ENCODE measurements around the gene CCR4.
"Not testable (repeated sequence)": the region's sequence is repeated elsewhere in the genome, so short reads cannot be mapped to it uniquely, and the experiment has no call there.

The CCR4 gene

DNA sequence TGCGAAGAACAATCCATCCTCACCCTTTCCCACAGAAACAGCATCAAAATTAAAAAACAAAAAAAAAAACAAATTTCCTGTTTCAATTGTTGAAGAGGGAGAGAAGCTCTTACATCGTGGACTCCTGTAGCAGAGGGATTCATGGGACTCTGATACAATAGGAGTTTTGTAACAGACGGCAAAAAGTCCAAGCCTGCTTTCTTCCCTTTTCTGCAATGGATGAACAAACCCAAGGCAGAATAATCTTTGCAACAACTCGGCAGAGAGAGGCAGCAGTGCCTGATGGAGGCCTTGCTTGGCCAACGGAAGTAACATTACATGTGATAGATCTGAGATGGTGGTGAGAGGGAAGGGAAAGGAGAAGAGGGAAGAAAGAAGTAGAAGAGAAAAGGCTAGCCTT lies 26.9 kb downstream of the CCR4 start:
- Histone ChIP-seq H3K18ac (ENCODE audit: low read length) (no peak overlapping the region), H4K12ac (ENCODE audit: low read depth, low read length) (no peak overlapping the region), H3K14ac (ENCODE audit: low read length) (no peak overlapping the region), H3K23ac (ENCODE audit: low read length) (no peak overlapping the region), H2AFZ (ENCODE audit: insufficient read depth, low read length, poor library complexity) (no peak overlapping the region), H4K91ac (ENCODE audit: low read depth, low read length) (no peak overlapping the region), H3K79me1 (ENCODE audit: low read length) (no peaks in the 10 kb centered on the region), H3K4ac (ENCODE audit: low read depth, low read length) (no peak overlapping the region), H3K9me3 (ENCODE audit: insufficient read depth, low read depth, low read length) (no peaks in the 10 kb centered on the region), H3K79me2 (ENCODE audit: control insufficient read depth, insufficient read depth, low read length, poor library complexity) (no peaks in the 10 kb centered on the region), H3K4me3 (ENCODE audit: low read depth, low read length) (no peak overlapping the region), H2BK12ac (ENCODE audit: low read length) (no peak overlapping the region), H3K27me3 (ENCODE audit: insufficient read depth, low read length) (no peaks in the 10 kb centered on the region), H4K8ac (ENCODE audit: low read depth, low read length) (no peak overlapping the region), H3K4me1 (ENCODE audit: control insufficient read depth in 1 of 2, insufficient read depth in 2 of 2, low read length in 2 of 2) (no peaks in the 10 kb centered on the region), H3K9ac (ENCODE audit: low read length) (no peak overlapping the region), H2BK120ac (ENCODE audit: insufficient read depth, low read length, poor library complexity) (no peak overlapping the region), H3K4me2 (ENCODE audit: low read length) (no peak overlapping the region), H2BK5ac (ENCODE audit: low read depth, low read length, poor library complexity) (no peak overlapping the region), H3K27ac (ENCODE audit: low read depth, low read length) (no peak overlapping the region), H2AK5ac (ENCODE audit: low read length) (no peak overlapping the region), H3K36me3 (ENCODE audit: control insufficient read depth in 1 of 2, insufficient read depth in 2 of 2, low read length in 2 of 2) (no peaks in the 10 kb centered on the region)
- no peak for DNase-seq
- WGBS (ENCODE audit: extremely low coverage, insufficient coverage, insufficient read length): no CpG with 5 or more reads among the region's 5 CpGs

GRCh38 chr3:32983124-32983523 lies 31.7 kb downstream of the CCR4 start:
- H3K9ac ChIP-seq (ENCODE audit: low read length): no peak overlapping the region
- no peak overlapping the region for H2BK120ac ChIP-seq (ENCODE audit: insufficient read depth, low read length, poor library complexity)
- H3K27ac ChIP-seq (ENCODE audit: low read depth, low read length): no peak overlapping the region
- H3K23ac ChIP-seq (ENCODE audit: low read length): no peak overlapping the region
- no peak overlapping the region for H4K8ac ChIP-seq (ENCODE audit: low read depth, low read length)
- no peaks in the 10 kb centered on the region for H3K79me1 ChIP-seq (ENCODE audit: low read length)
- no peak for DNase-seq
- no peak overlapping the region for H3K14ac ChIP-seq (ENCODE audit: low read length)
- no peaks in the 10 kb centered on the region for H3K27me3 ChIP-seq (ENCODE audit: insufficient read depth, low read length)
- no peaks in the 10 kb centered on the region for H3K4me1 ChIP-seq (ENCODE audit: control insufficient read depth in 1 of 2, insufficient read depth in 2 of 2, low read length in 2 of 2)
- H3K36me3 ChIP-seq (ENCODE audit: control insufficient read depth in 1 of 2, insufficient read depth in 2 of 2, low read length in 2 of 2): no peaks in the 10 kb centered on the region
- no peak overlapping the region for H3K4me2 ChIP-seq (ENCODE audit: low read length)
- H4K91ac ChIP-seq (ENCODE audit: low read depth, low read length): no peak overlapping the region
- H4K12ac ChIP-seq (ENCODE audit: low read depth, low read length): no peak overlapping the region
- no peaks in the 10 kb centered on the region for H3K9me3 ChIP-seq (ENCODE audit: insufficient read depth, low read depth, low read length)
- H2BK5ac ChIP-seq (ENCODE audit: low read depth, low read length, poor library complexity): no peak overlapping the region
- no peak overlapping the region for H2AFZ ChIP-seq (ENCODE audit: insufficient read depth, low read length, poor library complexity)
- H3K79me2 ChIP-seq (ENCODE audit: control insufficient read depth, insufficient read depth, low read length, poor library complexity): no peaks in the 10 kb centered on the region
- no peak overlapping the region for H3K4ac ChIP-seq (ENCODE audit: low read depth, low read length)
- no peak overlapping the region for H2BK12ac ChIP-seq (ENCODE audit: low read length)
- H3K4me3 ChIP-seq (ENCODE audit: low read depth, low read length): no peak overlapping the region
- no peak overlapping the region for H3K18ac ChIP-seq (ENCODE audit: low read length)
- no peak overlapping the region for H2AK5ac ChIP-seq (ENCODE audit: low read length)

- not testable (repeated sequence) for H3K14ac ChIP-seq (ENCODE audit: low read length); H3K27me3 ChIP-seq (ENCODE audit: insufficient read depth, low read length); H3K4me3 ChIP-seq (ENCODE audit: low read depth, low read length); H3K4ac ChIP-seq (ENCODE audit: low read depth, low read length); H3K27ac ChIP-seq (ENCODE audit: low read depth, low read length); H4K8ac ChIP-seq (ENCODE audit: low read depth, low read length); H3K23ac ChIP-seq (ENCODE audit: low read length); H3K4me2 ChIP-seq (ENCODE audit: low read length); H3K79me1 ChIP-seq (ENCODE audit: low read length); H2AK5ac ChIP-seq (ENCODE audit: low read length); H4K12ac ChIP-seq (ENCODE audit: low read depth, low read length); H2BK5ac ChIP-seq (ENCODE audit: low read depth, low read length, poor library complexity); H2AFZ ChIP-seq (ENCODE audit: insufficient read depth, low read length, poor library complexity); H3K79me2 ChIP-seq (ENCODE audit: control insufficient read depth, insufficient read depth, low read length, poor library complexity); H3K9me3 ChIP-seq (ENCODE audit: insufficient read depth, low read depth, low read length); H4K91ac ChIP-seq (ENCODE audit: low read depth, low read length); H2BK12ac ChIP-seq (ENCODE audit: low read length); H2BK120ac ChIP-seq (ENCODE audit: insufficient read depth, low read length, poor library complexity); H3K18ac ChIP-seq (ENCODE audit: low read length); H3K36me3 ChIP-seq (ENCODE audit: control insufficient read depth in 1 of 2, insufficient read depth in 2 of 2, low read length in 2 of 2); DNase-seq; H3K4me1 ChIP-seq (ENCODE audit: control insufficient read depth in 1 of 2, insufficient read depth in 2 of 2, low read length in 2 of 2); H3K9ac ChIP-seq (ENCODE audit: low read length)
- WGBS (ENCODE audit: extremely low coverage, insufficient coverage, insufficient read length): no CpG with 5 or more reads among the region's 3 CpGs
Observed at GRCh38 chr3:32984918-32985317, 33.5 kb downstream of the CCR4 start.

- no peaks in the 10 kb centered on the region for H3K79me2 ChIP-seq (ENCODE audit: control insufficient read depth, insufficient read depth, low read length, poor library complexity)
- H3K9ac ChIP-seq (ENCODE audit: low read length): no peak overlapping the region
- WGBS (ENCODE audit: extremely low coverage, insufficient coverage, insufficient read length): no CpG with 5 or more reads among the region's 6 CpGs
- no peak overlapping the region for H4K8ac ChIP-seq (ENCODE audit: low read depth, low read length)
- H2BK120ac ChIP-seq (ENCODE audit: insufficient read depth, low read length, poor library complexity): no peak overlapping the region
- no peak overlapping the region for H3K4me2 ChIP-seq (ENCODE audit: low read length)
- H3K4me3 ChIP-seq (ENCODE audit: low read depth, low read length): no peak overlapping the region
- H3K18ac ChIP-seq (ENCODE audit: low read length): no peak overlapping the region
- H3K27ac ChIP-seq (ENCODE audit: low read depth, low read length): no peak overlapping the region
- DNase-seq: no peak
- no peak overlapping the region for H3K4ac ChIP-seq (ENCODE audit: low read depth, low read length)
- H4K91ac ChIP-seq (ENCODE audit: low read depth, low read length): no peak overlapping the region
- H2BK12ac ChIP-seq (ENCODE audit: low read length): no peak overlapping the region
- H3K9me3 ChIP-seq (ENCODE audit: insufficient read depth, low read depth, low read length): no peaks in the 10 kb centered on the region
- H3K36me3 ChIP-seq (ENCODE audit: control insufficient read depth in 1 of 2, insufficient read depth in 2 of 2, low read length in 2 of 2): no peaks in the 10 kb centered on the region
- H3K14ac ChIP-seq (ENCODE audit: low read length): no peak overlapping the region
- no peak overlapping the region for H3K23ac ChIP-seq (ENCODE audit: low read length)
- no peaks in the 10 kb centered on the region for H3K4me1 ChIP-seq (ENCODE audit: control insufficient read depth in 1 of 2, insufficient read depth in 2 of 2, low read length in 2 of 2)
- H4K12ac ChIP-seq (ENCODE audit: low read depth, low read length): no peak overlapping the region
- H2AFZ ChIP-seq (ENCODE audit: insufficient read depth, low read length, poor library complexity): no peak overlapping the region
- no peak overlapping the region for H2AK5ac ChIP-seq (ENCODE audit: low read length)
- no peaks in the 10 kb centered on the region for H3K27me3 ChIP-seq (ENCODE audit: insufficient read depth, low read length)
- no peaks in the 10 kb centered on the region for H3K79me1 ChIP-seq (ENCODE audit: low read length)
- no peak overlapping the region for H2BK5ac ChIP-seq (ENCODE audit: low read depth, low read length, poor library complexity)
Observed at GRCh38 chr3:32989171-32989570, 37.7 kb downstream of the CCR4 start.

- Histone ChIP-seq H3K23ac (ENCODE audit: low read length) (no peak overlapping the region), H3K4me3 (ENCODE audit: low read depth, low read length) (no peak overlapping the region), H3K79me2 (ENCODE audit: control insufficient read depth, insufficient read depth, low read length, poor library complexity) (no peaks in the 10 kb centered on the region), H2BK5ac (ENCODE audit: low read depth, low read length, poor library complexity) (no peak overlapping the region), H2BK12ac (ENCODE audit: low read length) (no peak overlapping the region), H3K27ac (ENCODE audit: low read depth, low read length) (no peak overlapping the region), H4K8ac (ENCODE audit: low read depth, low read length) (no peak overlapping the region), H3K4ac (ENCODE audit: low read depth, low read length) (no peak overlapping the region), H3K18ac (ENCODE audit: low read length) (no peak overlapping the region), H3K9ac (ENCODE audit: low read length) (no peak overlapping the region), H3K27me3 (ENCODE audit: insufficient read depth, low read length) (no peaks in the 10 kb centered on the region), H2AFZ (ENCODE audit: insufficient read depth, low read length, poor library complexity) (no peak overlapping the region), H3K4me1 (ENCODE audit: control insufficient read depth in 1 of 2, insufficient read depth in 2 of 2, low read length in 2 of 2) (no peaks in the 10 kb centered on the region), H3K4me2 (ENCODE audit: low read length) (no peak overlapping the region), H3K36me3 (ENCODE audit: control insufficient read depth in 1 of 2, insufficient read depth in 2 of 2, low read length in 2 of 2) (no peaks in the 10 kb centered on the region), H4K91ac (ENCODE audit: low read depth, low read length) (no peak overlapping the region), H3K14ac (ENCODE audit: low read length) (no peak overlapping the region), H2BK120ac (ENCODE audit: insufficient read depth, low read length, poor library complexity) (no peak overlapping the region), H2AK5ac (ENCODE audit: low read length) (no peak overlapping the region), H3K79me1 (ENCODE audit: low read length) (no peaks in the 10 kb centered on the region), H4K12ac (ENCODE audit: low read depth, low read length) (no peak overlapping the region), H3K9me3 (ENCODE audit: insufficient read depth, low read depth, low read length) (no peaks in the 10 kb centered on the region)
- DNase-seq: no peak
- WGBS (ENCODE audit: extremely low coverage, insufficient coverage, insufficient read length): no CpG with 5 or more reads among the region's 2 CpGs
Observed at GRCh38 chr3:32990116-32990515, 38.7 kb downstream of the CCR4 start.

All from trophoblast cell (in vitro differentiated cells and primary cell).